Epidermal melanocyte (primary cell): ENCODE measurements around the gene RASGRP3.

Source experiments
- DNase-seq: peaks from one replicate; pipeline ENCODE4 v3.0.0; 2011; ENCODE audit warnings: low spot score; ENCODE audit not compliant: insufficient read length

The RASGRP3 gene

GRCh38 chr2:33491441-33492084 is 15.1 kb downstream of the RASGRP3 start:
- no peak for DNase-seq

- no peak for DNase-seq
These were observed 16.1 kb downstream of the RASGRP3 start for GRCh38 chr2:33492399-33493134.

- DNase-seq = no peak
These were observed 17.8 kb downstream of the RASGRP3 start for GRCh38 chr2:33494155-33494779.

GRCh38 chr2:33494877-33495641 is 18.6 kb downstream of the RASGRP3 start:
- no peak for DNase-seq

- DNase-seq = no peak
These were observed 19.2 kb downstream of the RASGRP3 start for GRCh38 chr2:33495683-33496082.

GRCh38 chr2:33496150-33496549 is 19.7 kb downstream of the RASGRP3 start:
- no peak for DNase-seq

GRCh38 chr2:33496726-33497125 is 20.3 kb downstream of the RASGRP3 start:
- DNase-seq = no peak

- DNase-seq = no peak
These were observed 20.8 kb downstream of the RASGRP3 start for GRCh38 chr2:33497221-33497650.

GRCh38 chr2:33498291-33498956 is 22.0 kb downstream of the RASGRP3 start:
- DNase-seq = no peak

GRCh38 chr2:33500177-33500576 is 23.7 kb downstream of the RASGRP3 start:
- no peak for DNase-seq

- DNase-seq = no peak
These were observed 25.6 kb downstream of the RASGRP3 start for GRCh38 chr2:33502025-33502424.

- no peak for DNase-seq
These were observed 26.6 kb downstream of the RASGRP3 start for GRCh38 chr2:33503002-33503401.

GRCh38 chr2:33505966-33506365 is 29.5 kb downstream of the RASGRP3 start:
- peak; percentile 28 for DNase-seq

GRCh38 chr2:33509908-33510585 is 33.6 kb downstream of the RASGRP3 start:
- no peak for DNase-seq

- no peak for DNase-seq
These were observed 34.1 kb downstream of the RASGRP3 start for GRCh38 chr2:33510586-33510968.

GRCh38 chr2:33511141-33511540 is 34.7 kb downstream of the RASGRP3 start:
- DNase-seq = no peak

GRCh38 chr2:33512112-33512511 is 35.7 kb downstream of the RASGRP3 start:
- no peak for DNase-seq

GRCh38 chr2:33513480-33513879 is 37.0 kb downstream of the RASGRP3 start:
- DNase-seq = no peak

GRCh38 chr2:33516456-33516995 is 40.1 kb downstream of the RASGRP3 start:
- no peak for DNase-seq

GRCh38 chr2:33518200-33518599 is 41.8 kb downstream of the RASGRP3 start:
- DNase-seq = no peak
